CD14-positive monocyte (primary cell): ENCODE measurements around the gene ZNF487. TPM values are rescaled to one million over a fixed set of nuclear protein-coding genes. Genes with fewer than 3 reads are reported as not detected.

Source experiments
- DNase-seq, 3 donors: peaks; one replicate each; pipeline ENCODE4 v3.0.0-alpha.2; 2011 to 2022
- H2AFZ ChIP-seq: 2 replicates; pipeline ENCODE4 v1.6.0; 2012; ENCODE audit warnings: mild to moderate bottlenecking, low read depth, low read length, inconsistent platforms; ENCODE audit not compliant: insufficient read depth, poor library complexity, severe bottlenecking
- H3K27ac ChIP-seq, 2 donors: 1 replicate in 1 of 2; 2 replicates in 1 of 2; pipeline ENCODE4 v1.5.1; 2012 to 2013; ENCODE audit warnings: low read length in 2 of 2, control low read depth in 1 of 2, inconsistent platforms in 1 of 2, low read depth in 1 of 2, mild to moderate bottlenecking in 1 of 2
- H3K27me3 ChIP-seq, 2 donors: one replicate each; pipeline versions ENCODE4 v1.6.0 to v1.6.1; 2011 to 2013; ENCODE audit warnings: low read length in 2 of 2; ENCODE audit not compliant: control insufficient read depth in 2 of 2, insufficient read depth in 2 of 2
- H3K36me3 ChIP-seq, 2 donors: replicated peaks in 1 of 2; 1 replicate in 1 of 2; 2 replicates in 1 of 2; pipeline versions ENCODE4 v1.5.1 to v1.6.1; 2012 to 2013; ENCODE audit warnings: low read length in 2 of 2, control low read depth in 1 of 2, inconsistent platforms in 1 of 2, mild to moderate bottlenecking in 1 of 2; ENCODE audit not compliant: insufficient read depth in 2 of 2, control insufficient read depth in 1 of 2
- H3K4me1 ChIP-seq, 2 donors: 1 replicate in 1 of 2; 2 replicates in 1 of 2; pipeline versions ENCODE4 v1.5.1 to v1.6.1; 2012 to 2013; ENCODE audit warnings: low read length in 2 of 2, control low read depth in 1 of 2, inconsistent platforms in 1 of 2, mild to moderate bottlenecking in 1 of 2, moderate library complexity in 1 of 2; ENCODE audit not compliant: insufficient read depth in 2 of 2, control insufficient read depth in 1 of 2
- H3K4me2 ChIP-seq: replicated peaks from 2 replicates; pipeline ENCODE3; 2012; ENCODE audit warnings: low read length, moderate library complexity, mild to moderate bottlenecking; ENCODE audit not compliant: poor library complexity, severe bottlenecking; ENCODE audit errors: extremely low read depth
- H3K4me3 ChIP-seq, 3 experiments: fragments of 200-600 bp in 1 of 3; sonication (generic) in 1 of 3; replicated peaks in 1 of 3; 1 replicate in 2 of 3; 2 replicates in 1 of 3; pipeline ENCODE4 v1.5.1; 2011 to 2013; ENCODE audit warnings: low read length in 3 of 3, mild to moderate bottlenecking in 3 of 3, control low read depth in 2 of 3, low read depth in 2 of 3, inconsistent platforms in 1 of 3, moderate library complexity in 1 of 3
- H3K79me2 ChIP-seq: 2 replicates; pipeline ENCODE4 v1.6.0; 2012; ENCODE audit warnings: mild to moderate bottlenecking, control low read depth, inconsistent platforms, low read length, moderate library complexity; ENCODE audit not compliant: insufficient read depth
- H3K9ac ChIP-seq: 2 replicates; pipeline ENCODE4 v1.6.0; 2017; ENCODE audit warnings: low read length, mild to moderate bottlenecking; ENCODE audit not compliant: insufficient read depth, poor library complexity, severe bottlenecking
- H3K9me3 ChIP-seq, 2 donors: replicated peaks in 1 of 2; 1 replicate in 1 of 2; 2 replicates in 1 of 2; pipeline versions ENCODE4 v1.5.1 to v1.6.1; 2012 to 2013; ENCODE audit warnings: low read length in 2 of 2, control low read depth in 1 of 2; ENCODE audit not compliant: control insufficient read depth in 1 of 2, insufficient read depth in 1 of 2
- H4K20me1 ChIP-seq: 2 replicates; pipeline ENCODE4 v1.6.0; 2012; ENCODE audit warnings: mild to moderate bottlenecking, low read length, control low read depth, moderate library complexity; ENCODE audit not compliant: insufficient read depth
- H3K27ac Mint-ChIP-seq, 7 donors: one replicate each; pipeline ENCODE4 v1.8.0; 2020; ENCODE audit warnings: mild to moderate bottlenecking in 7 of 7, mixed read lengths in 7 of 7, moderate library complexity in 6 of 7, inconsistent platforms in 2 of 7
- H3K27me3 Mint-ChIP-seq, 3 donors: one replicate each; pipeline ENCODE4 v1.8.0; 2021 to 2022; ENCODE audit warnings: low read depth in 3 of 3, mild to moderate bottlenecking in 3 of 3, mixed read lengths in 3 of 3, moderate library complexity in 3 of 3, inconsistent platforms in 1 of 3
- H3K36me3 Mint-ChIP-seq, 2 donors: one replicate each; pipeline ENCODE4 v1.8.0; 2020; ENCODE audit warnings: mixed read lengths in 2 of 2, inconsistent platforms in 1 of 2, mild to moderate bottlenecking in 1 of 2
- H3K4me1 Mint-ChIP-seq: one replicate; pipeline ENCODE4 v1.8.0; 2020; ENCODE audit warnings: mild to moderate bottlenecking, mixed read lengths
- H3K4me3 Mint-ChIP-seq, 2 donors: one replicate each; pipeline ENCODE4 v1.8.0; 2020; ENCODE audit warnings: mild to moderate bottlenecking in 2 of 2, mixed read lengths in 2 of 2, moderate library complexity in 1 of 2
- H3K9me3 Mint-ChIP-seq, 7 donors: one replicate each; pipeline ENCODE4 v1.8.0; 2020 to 2022; ENCODE audit warnings: mixed read lengths in 7 of 7, mild to moderate bottlenecking in 6 of 7, moderate library complexity in 6 of 7, inconsistent platforms in 2 of 7
- CTCF ChIP-seq: fragments of 200-600 bp; IDR thresholded peaks from one replicate; pipeline ENCODE4 v1.8.0; 2022; ENCODE audit warnings: antibody characterized with exemption, mild to moderate bottlenecking
- WGBS: methylation state at CpG from one replicate; pipeline ENCODE4 v1.1.5; 2013; ENCODE audit warnings: missing lambda C conversion rate; ENCODE audit not compliant: insufficient coverage; 5-methylcytosine and 5-hydroxymethylcytosine counted together
- intact Hi-C, 2 donors: fragments of 100-400 bp; cut with micrococcal nuclease; formaldehyde crosslinking; loops; one replicate each; pipeline versions ENCODE4 v1.15.0 to v1.15.1; 2023
- polyA plus RNA-seq, 3 donors: library from polyadenylated mRNA; depleted of rRNA in 1 of 3; unstranded in 2 of 3; stranded (reverse) in 1 of 3; fragments of 300-500 nt in 2 of 3; fragments of >200 nt in 1 of 3; fragmentation: Illumina TruSeq in 2 of 3; gene quantifications; 1 replicate in 2 of 3; 2 replicates in 1 of 3; pipeline ENCODE4 v1.2.3, GENCODE V29; 2012 to 2021

Gene ZNF487
- polyA plus RNA-seq, 3 donors: 8.6 to 19.7 (median 15.6) TPM

- 100% methylated on average over 1 of the region's 4 CpGs for WGBS
- Mint-ChIP-seq H3K9me3 (no peaks in the 10 kb centered on the region), H3K27ac (peak overlapping the region in 4 of 7 donors; percentile 25 to 57 (median 47)), H3K4me3 (no peak overlapping the region), H3K4me1 (peaks cover 85% of the 10 kb centered on the region), H3K36me3 (peaks cover 23 to 35% of the 10 kb centered on the region in 2 donors), H3K27me3 (no peaks in the 10 kb centered on the region)
- no peak overlapping the region for H3K4me3 ChIP-seq
- H2AFZ ChIP-seq: no peak overlapping the region
- H3K9me3 ChIP-seq: no peaks in the 10 kb centered on the region
- H3K4me2 ChIP-seq: no peak overlapping the region
- DNase-seq: no peak
- peaks cover 0 to 24% of the 10 kb centered on the region in 2 donors for H3K36me3 ChIP-seq
- no peak for TF ChIP-seq CTCF
- intact Hi-C loops: no loop called here
- peaks cover 99% of the 10 kb centered on the region for H3K79me2 ChIP-seq
- no peak overlapping the region for H3K9ac ChIP-seq
- peaks cover 46 to 93% of the 10 kb centered on the region in 2 donors for H3K4me1 ChIP-seq
- H4K20me1 ChIP-seq: peaks cover 94% of the 10 kb centered on the region
- peak overlapping the region in 1 of 2 donors; percentile 99 for H3K27ac ChIP-seq
- H3K27me3 ChIP-seq: no peaks in the 10 kb centered on the region
Observed at GRCh38 chr10:43402176-43402575, 34.7 kb upstream of the ZNF487 start.

GRCh38 chr10:43402880-43403452 lies 33.9 kb upstream of the ZNF487 start:
- H3K9me3 ChIP-seq: no peaks in the 10 kb centered on the region

More at GRCh38 chr10:43402880-43403452, 33.9 kb upstream of the ZNF487 start:
- Mint-ChIP-seq H3K4me1 (peaks cover 78% of the 10 kb centered on the region), H3K9me3 (no peaks in the 10 kb centered on the region), H3K27ac (peak overlapping the region in 5 of 7 donors; percentile 10 to 77 (median 46)), H3K36me3 (peaks cover 23 to 35% of the 10 kb centered on the region in 2 donors), H3K27me3 (no peaks in the 10 kb centered on the region), H3K4me3 (no peak overlapping the region)
- H4K20me1 ChIP-seq: peaks cover 92% of the 10 kb centered on the region
- H3K4me1 ChIP-seq: peaks cover 45 to 85% of the 10 kb centered on the region in 2 donors
- DNase-seq: no peak
- 83% methylated on average over 1 of the region's 7 CpGs for WGBS
- peaks cover 0 to 24% of the 10 kb centered on the region in 2 donors for H3K36me3 ChIP-seq
- no peak overlapping the region for H3K4me3 ChIP-seq
- no peak overlapping the region for H2AFZ ChIP-seq
- peaks cover 99% of the 10 kb centered on the region for H3K79me2 ChIP-seq
- no peak for TF ChIP-seq CTCF
- H3K9ac ChIP-seq: no peak overlapping the region
- H3K27me3 ChIP-seq: no peaks in the 10 kb centered on the region
- H3K4me2 ChIP-seq: no peak overlapping the region
- intact Hi-C loops: no loop called here
- H3K27ac ChIP-seq: peak overlapping the region in 1 of 2 donors; percentile 99
